Subcutaneous adipose tissue (tissue), 4 donors: ENCODE results near the gene SRD5A2. TPM values are rescaled to one million over a fixed set of nuclear protein-coding genes. Genes with fewer than 3 reads are reported as not detected.

Source experiments
- total RNA-seq, 4 donors: library from RNA; depleted of rRNA; stranded (reverse); fragments of >200 nt; gene quantifications; one replicate each; pipeline ENCODE4 v1.1.0, GENCODE V29; 2016
- TF ChIP-seq, protein P1 (sequence below): fragments of 450-650 bp; IDR thresholded peaks from one replicate; pipeline ENCODE4 v1.5.1; 2016; ENCODE audit warnings: low read depth, mild to moderate bottlenecking, control low read depth, antibody characterized with exemption, moderate library complexity

The SRD5A2 gene
- total RNA-seq, 4 donors from 2014 or later, result under 0.01 TPM; not detected in 2

DNA sequence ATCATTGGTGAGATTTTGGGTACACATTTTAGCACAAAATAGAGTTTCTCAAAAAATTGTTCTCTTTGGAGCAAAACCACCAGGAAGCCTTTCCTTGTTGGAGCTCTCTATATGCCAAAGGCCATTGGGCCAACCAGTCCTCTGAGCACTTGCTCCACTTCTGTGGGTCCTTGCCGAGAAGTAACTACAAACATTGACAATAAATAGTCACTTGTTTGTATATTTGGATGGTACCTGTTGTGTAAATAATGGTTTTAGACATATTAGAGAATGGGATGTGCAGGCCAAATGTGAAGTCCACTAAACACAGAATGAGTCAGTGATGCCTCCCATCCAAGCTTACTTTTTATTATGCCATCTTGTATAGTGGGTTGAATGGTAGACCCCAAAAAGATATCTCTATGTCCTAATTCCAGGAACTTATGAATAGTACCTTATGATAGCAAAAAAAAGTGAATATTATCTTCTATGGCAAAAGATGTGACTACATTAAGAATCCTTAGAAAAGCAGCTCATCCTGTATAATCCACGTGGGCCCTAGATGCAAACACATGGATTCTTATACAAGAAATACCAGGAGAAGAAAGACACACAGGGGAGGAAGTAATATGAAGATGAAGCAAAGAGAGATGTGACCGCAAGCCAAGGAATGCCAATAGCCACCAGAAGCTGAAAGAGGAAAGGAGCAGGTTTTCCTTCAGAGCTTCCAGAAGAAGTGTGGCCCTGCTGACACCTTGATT lies 24.6 kb downstream of the SRD5A2 start:
- TF ChIP-seq, protein P1, sequence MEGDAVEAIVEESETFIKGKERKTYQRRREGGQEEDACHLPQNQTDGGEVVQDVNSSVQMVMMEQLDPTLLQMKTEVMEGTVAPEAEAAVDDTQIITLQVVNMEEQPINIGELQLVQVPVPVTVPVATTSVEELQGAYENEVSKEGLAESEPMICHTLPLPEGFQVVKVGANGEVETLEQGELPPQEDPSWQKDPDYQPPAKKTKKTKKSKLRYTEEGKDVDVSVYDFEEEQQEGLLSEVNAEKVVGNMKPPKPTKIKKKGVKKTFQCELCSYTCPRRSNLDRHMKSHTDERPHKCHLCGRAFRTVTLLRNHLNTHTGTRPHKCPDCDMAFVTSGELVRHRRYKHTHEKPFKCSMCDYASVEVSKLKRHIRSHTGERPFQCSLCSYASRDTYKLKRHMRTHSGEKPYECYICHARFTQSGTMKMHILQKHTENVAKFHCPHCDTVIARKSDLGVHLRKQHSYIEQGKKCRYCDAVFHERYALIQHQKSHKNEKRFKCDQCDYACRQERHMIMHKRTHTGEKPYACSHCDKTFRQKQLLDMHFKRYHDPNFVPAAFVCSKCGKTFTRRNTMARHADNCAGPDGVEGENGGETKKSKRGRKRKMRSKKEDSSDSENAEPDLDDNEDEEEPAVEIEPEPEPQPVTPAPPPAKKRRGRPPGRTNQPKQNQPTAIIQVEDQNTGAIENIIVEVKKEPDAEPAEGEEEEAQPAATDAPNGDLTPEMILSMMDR, result no peak

DNA sequence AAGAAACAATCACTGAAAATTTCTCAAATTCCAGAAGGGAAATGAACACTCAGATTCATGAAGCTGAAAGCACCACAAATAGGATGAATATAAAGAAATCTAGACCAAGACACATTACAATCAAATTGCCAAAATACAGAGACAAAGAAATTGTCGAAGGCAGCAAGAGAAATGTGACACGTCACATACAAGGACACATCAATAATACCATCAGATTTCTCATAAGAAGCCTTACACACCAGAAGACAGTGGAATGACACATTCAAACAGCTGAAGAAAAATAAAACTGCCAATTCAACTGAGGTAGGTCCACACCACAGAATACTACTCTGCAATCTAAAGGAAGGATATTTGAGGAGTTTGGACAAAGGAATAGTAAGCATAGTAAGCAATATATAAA lies 27.4 kb downstream of the SRD5A2 start:
- TF ChIP-seq, protein P1, result no peak

DNA sequence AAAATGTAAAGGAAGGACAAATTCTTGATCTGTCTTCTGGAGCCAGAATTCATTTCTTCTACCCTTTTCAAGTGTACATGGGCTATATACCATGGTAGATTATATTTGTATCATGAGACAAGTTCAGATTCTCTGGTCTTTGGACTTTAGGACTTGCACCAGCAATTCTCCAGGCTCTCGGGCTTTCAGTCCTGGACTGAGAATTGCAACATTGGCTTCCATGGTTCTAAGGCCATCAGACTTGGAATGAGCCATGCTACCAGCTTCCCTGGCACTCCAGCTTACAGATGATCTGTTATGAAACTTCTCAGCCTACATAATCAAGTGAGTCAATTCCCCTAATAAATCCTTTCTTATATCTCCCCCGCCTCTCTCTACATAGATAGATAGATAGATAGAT lies 33.3 kb downstream of the SRD5A2 start:
- TF ChIP-seq, protein P1, result no peak

DNA sequence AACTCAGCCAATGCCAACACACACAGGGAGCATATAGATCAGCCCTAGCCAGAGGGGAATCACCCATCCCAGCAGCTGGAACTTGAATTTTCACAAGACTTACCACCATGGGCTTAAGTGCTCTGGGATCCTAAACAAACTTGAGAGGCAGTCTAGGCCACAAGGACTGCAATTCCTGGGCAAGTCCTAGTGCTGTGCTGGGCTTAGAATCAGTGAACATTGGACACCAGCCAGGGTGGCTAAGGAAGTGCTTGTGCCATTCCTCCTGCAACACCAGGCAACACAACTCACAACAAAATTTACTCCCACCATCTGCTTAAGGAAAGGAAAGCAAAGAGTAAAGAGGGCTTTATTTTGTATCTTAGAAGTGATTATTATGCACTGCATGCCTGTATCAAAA lies 38.9 kb downstream of the SRD5A2 start:
- TF ChIP-seq, protein P1, result no peak

DNA sequence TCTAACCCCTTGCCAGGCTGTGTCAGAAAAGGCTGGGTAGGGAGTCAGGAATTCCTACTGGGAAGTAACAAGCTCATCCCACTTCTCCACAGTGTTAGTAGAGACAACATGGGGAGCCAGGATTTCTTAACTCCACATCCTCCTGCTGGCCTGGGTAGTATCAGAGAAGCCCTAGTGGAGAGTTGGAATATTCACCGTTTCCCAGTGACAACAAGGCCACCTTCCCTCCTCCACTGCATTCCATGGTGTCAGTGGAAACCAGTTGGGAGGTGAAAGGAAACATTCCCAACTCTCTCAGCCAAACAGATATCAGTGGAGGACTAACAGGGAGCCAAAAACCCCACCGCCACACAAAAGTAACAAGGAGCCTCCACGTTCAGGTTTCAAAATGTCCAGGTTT lies 41.2 kb downstream of the SRD5A2 start:
- TF ChIP-seq, protein P1, result no peak

DNA sequence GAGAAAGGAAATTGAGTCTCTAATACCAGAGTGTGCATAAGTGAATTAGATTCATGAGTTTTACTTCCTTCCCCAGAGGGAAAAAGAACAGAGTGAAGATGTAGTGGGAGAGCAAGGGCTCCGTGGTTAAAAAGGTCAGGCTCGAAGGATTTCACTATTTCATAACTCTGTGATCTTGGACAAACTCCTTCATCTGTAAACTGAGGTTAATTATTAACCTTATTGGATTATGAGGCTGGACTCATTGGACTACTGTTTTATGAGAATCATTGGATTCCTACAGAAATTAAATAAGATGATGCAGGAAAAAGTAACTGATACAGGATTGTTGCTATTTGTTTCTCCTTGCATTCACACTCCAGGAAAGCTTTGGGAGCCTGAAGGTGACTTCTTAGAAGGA lies 45.0 kb downstream of the SRD5A2 start:
- TF ChIP-seq, protein P1, result no peak

DNA sequence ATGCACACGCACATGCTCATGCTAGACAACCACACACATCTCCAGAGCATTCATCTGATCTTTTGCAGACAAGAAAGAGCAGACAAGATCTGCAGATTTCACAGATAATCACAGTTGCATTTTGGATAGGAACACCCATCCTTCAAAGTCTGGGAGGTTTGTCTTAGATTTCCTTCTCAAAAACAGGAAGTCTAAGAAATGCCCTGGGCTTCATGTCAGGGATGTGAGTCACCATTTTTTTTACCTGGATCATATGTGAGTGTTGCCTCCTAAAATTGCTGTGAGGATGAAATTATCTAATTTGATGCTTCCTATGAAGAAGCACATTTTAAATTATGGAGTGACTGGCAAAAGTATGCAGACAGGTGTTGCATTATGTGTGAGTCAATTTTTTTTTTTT lies 46.1 kb downstream of the SRD5A2 start:
- TF ChIP-seq, protein P1, result no peak
